K562 (cell line): ENCODE measurements around the gene TRIP10. TPM values are rescaled to one million over a fixed set of nuclear protein-coding genes. Genes with fewer than 3 reads are reported as not detected.
A peak's percentile ranks its signal among the peaks of the same experiment; 100 is the strongest.

Experiments used
- CBFA2T2 ChIP-seq: fragments of 450-650 bp; conservative IDR thresholded peaks from 2 replicates; pipeline ENCODE4 v1.6.1; 2017; ENCODE audit warnings: mild to moderate bottlenecking
- CBX3 ChIP-seq, 2 experiments: IDR thresholded peaks; 1 replicate in 1 of 2; 2 replicates in 1 of 2; pipeline ENCODE4 v1.6.1; 2012; ENCODE audit warnings: inconsistent platforms in 2 of 2, low read length in 2 of 2, borderline replicate concordance in 1 of 2, control low read depth in 1 of 2
- CHD1 ChIP-seq: fragments of 200-600 bp; sonication (generic); IDR thresholded peaks from one replicate; pipeline ENCODE4 v1.6.1; 2012; ENCODE audit warnings: mild to moderate bottlenecking, moderate library complexity, low read length, inconsistent platforms
- GTF2A2 ChIP-seq: IDR thresholded peaks from 2 replicates; pipeline ENCODE4 v1.6.1; 2016; ENCODE audit warnings: mild to moderate bottlenecking, missing genetic modification characterization, missing compliant biosample characterization
- HMBOX1 ChIP-seq: sonication (generic); IDR thresholded peaks from 2 replicates; pipeline ENCODE4 v1.6.1; 2016
- IRF1 ChIP-seq: sonication (generic); formaldehyde crosslinking; IDR thresholded peaks from 2 replicates; pipeline ENCODE4 v1.8.0; 2022; ENCODE audit warnings: missing genetic modification reagents, mild to moderate bottlenecking, borderline replicate concordance
- NELFE ChIP-seq: IDR thresholded peaks from 2 replicates; pipeline ENCODE4 v1.6.1; 2011; ENCODE audit warnings: mild to moderate bottlenecking; ENCODE audit not compliant: insufficient read depth, insufficient read length
- NFYB ChIP-seq: IDR thresholded peaks from 2 replicates; pipeline ENCODE4 v1.6.1; 2011; ENCODE audit warnings: mild to moderate bottlenecking, moderate library complexity; ENCODE audit not compliant: insufficient read length; ENCODE audit errors: extremely low read depth
- PHTF2 ChIP-seq: fragments of 250-450 bp; sonication (Bioruptor Pico); IDR thresholded peaks from 2 replicates; pipeline ENCODE4 v1.5.0; 2021; ENCODE audit warnings: mild to moderate bottlenecking
- RBBP5 ChIP-seq: fragments of 200-600 bp; sonication (generic); IDR thresholded peaks from 2 replicates; pipeline ENCODE4 v1.6.1; 2012; ENCODE audit warnings: borderline replicate concordance, mild to moderate bottlenecking, low read length, control low read depth, inconsistent platforms; ENCODE audit not compliant: insufficient read depth, poor library complexity, severe bottlenecking
- SAFB2 ChIP-seq: fragments of 200-400 bp; formaldehyde crosslinking; IDR thresholded peaks from 2 replicates; pipeline ENCODE4 v1.6.1; 2018; ENCODE audit warnings: borderline replicate concordance, low read length, low read depth, moderate library complexity; ENCODE audit not compliant: severe bottlenecking
- ZBTB7A ChIP-seq: IDR thresholded peaks from 2 replicates; pipeline ENCODE4 v1.6.1; 2011; ENCODE audit warnings: low read depth, mild to moderate bottlenecking, low read length, moderate library complexity, borderline replicate concordance; ENCODE audit not compliant: control insufficient read depth
- ZNF282 ChIP-seq: sonication (generic); formaldehyde crosslinking; IDR thresholded peaks from 2 replicates; pipeline ENCODE4 v1.8.1; 2023; ENCODE audit warnings: missing genetic modification reagents
- ZNF318 ChIP-seq, 2 experiments: fragments of 450-650 bp; IDR thresholded peaks; 2 replicates each; pipeline ENCODE4 v1.6.1; 2016; ENCODE audit warnings: mild to moderate bottlenecking in 2 of 2, borderline replicate concordance in 1 of 2, low read depth in 1 of 2, moderate library complexity in 1 of 2
- ZNF551 ChIP-seq: fragments of 250-450 bp; sonication (Bioruptor Pico); IDR thresholded peaks from 2 replicates; pipeline ENCODE4 v1.5.0; 2021; ENCODE audit warnings: mild to moderate bottlenecking, moderate library complexity
- ZNF707 ChIP-seq: fragments of 250-450 bp; sonication (Bioruptor Pico); conservative IDR thresholded peaks from 2 replicates; pipeline ENCODE4 v1.8.0; 2022; ENCODE audit warnings: inconsistent platforms, mild to moderate bottlenecking, moderate library complexity
- polyA plus RNA-seq, 8 experiments: library from polyadenylated mRNA; depleted of rRNA in 4 of 8; stranded (reverse) in 5 of 8; unstranded in 3 of 8; fragments of >200 nt; fragmentation: Nextera tagmentation in 2 of 8; fragmentation: Illumina TruSeq in 1 of 8; extraction: Ambion mirVana in 2 of 8; extraction: Trizol in 1 of 8; gene quantifications; 2 replicates each; pipeline versions ENCODE4 v1.2.1 to v1.2.3, GENCODE V29; 2011 to 2014; ENCODE audit warnings: inconsistent platforms in 1 of 8, missing spikeins in 1 of 8
- total RNA-seq, 7 experiments: library from RNA; depleted of rRNA in 6 of 7; stranded (reverse); fragments of >200 nt in 6 of 7; fragmentation: Illumina TruSeq in 2 of 7; extraction: Trizol in 2 of 7; gene quantifications; 2 replicates each; pipeline versions ENCODE4 v1.2.1 to v1.2.3, GENCODE V29; 2011 to 2021; ENCODE audit warnings: low replicate concordance in 1 of 7

Gene TRIP10
- total and polyA plus RNA-seq, 9 of the 15 experiments (the other 6 are each of a cell fraction or from before 2014, with no cell fraction given): 1.2 to 66.8 (median 36.1) TPM

GRCh38 chr19:6737873-6738786, 1.4 kb upstream of the TRIP10 start (continued):
- TF ChIP-seq ZNF318 (IDR thresholded peaks at IDR 0.05; ENCODE audit: borderline replicate concordance in 1 of 2, low read depth in 1 of 2) (0 out of 4 replicates have a peak, but pooled peaks of 1 of the 2 experiments have one; percentile 22), ZBTB7A (peak; percentile 81), SAFB2 (no peak), GTF2A2 (tag) (no peak), ZNF551 (CRISPR knock-in tag) (no peak), NELFE (no peak), CBFA2T2 (peak; percentile 39; the same call in 1 of the 2 replicates), CBX3 (IDR thresholded peaks at IDR 0.05; ENCODE audit: borderline replicate concordance in 1 of 2, low read length in 2 of 2) (no peak), PHTF2 (CRISPR knock-in tag) (no peak), IRF1 (CRISPR knock-in tag) (no peak), ZNF707 (CRISPR knock-in tag) (peak; percentile 57; the same call in 1 of the 2 replicates), ZNF282 (CRISPR knock-in tag) (no peak), RBBP5 (no peak), HMBOX1 (peak; percentile 54), CHD1 (no peak), NFYB (no peak)
